ENCODE data around the gene NELFE.

Gene NELFE

DNA sequence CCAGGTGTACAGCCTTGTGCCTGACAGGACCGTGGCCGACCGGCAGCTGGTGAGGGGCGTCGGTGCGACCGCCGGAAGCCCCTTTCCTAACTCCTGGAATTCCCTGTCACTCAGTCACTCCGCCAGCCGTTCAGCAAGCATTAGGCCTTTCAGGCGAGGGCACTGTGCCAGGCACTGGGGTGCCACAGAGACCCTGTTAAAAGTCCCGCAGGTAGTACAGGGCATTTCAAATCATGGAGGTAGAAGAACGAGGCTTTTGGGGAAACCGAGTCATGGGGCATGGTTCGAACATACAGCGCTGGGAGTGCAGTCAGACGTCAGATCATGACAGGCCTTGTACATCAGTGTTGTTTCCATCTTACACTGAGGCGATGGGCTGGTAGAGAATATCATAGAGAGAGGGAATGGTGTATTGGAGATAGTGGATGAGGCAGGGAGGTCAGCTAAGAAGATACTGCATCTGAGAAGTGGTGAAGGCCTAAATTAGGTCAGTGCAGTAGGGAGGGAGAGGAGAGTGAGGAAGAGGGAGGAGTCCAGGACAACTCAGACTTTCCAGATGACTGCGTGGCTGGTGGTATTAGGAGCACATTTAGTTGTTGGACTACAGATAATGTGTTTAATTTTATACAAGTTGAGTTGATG lies 14.1 kb upstream of the NELFE start:
- DNase-seq (ENCODE audit: low spot score), result peak; percentile 20

DNA sequence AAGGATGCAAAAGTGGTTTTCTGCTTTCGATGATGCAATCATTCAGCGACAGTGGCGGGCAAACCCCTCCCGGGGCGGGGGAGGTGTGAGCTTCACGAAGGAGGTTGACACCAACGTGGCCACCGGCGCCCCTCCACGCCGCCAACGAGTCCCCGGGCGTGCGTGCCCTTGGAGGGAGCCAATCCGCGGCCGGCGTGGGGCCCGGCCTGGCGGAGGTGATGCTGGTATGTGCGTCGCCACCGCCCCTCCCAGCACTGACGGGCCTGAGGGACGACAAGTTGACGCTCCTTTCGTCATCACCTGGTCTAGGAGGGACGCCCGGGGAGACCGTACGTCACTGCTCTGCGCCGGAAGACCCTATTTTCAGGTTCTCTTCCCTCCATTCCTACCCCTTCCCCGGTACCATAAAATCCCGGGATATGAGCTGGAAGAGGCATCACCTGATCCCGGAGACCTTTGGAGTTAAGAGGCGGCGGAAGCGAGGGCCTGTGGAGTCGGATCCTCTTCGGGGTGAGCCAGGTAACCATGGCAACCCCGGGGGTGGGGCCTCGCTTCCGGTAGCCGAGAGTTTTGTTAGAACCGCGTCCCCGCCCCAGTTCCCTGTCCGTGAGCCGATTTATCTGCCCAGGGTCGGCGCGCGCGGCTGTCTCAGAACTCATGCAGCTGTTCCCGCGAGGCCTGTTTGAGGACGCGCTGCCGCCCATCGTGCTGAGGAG lies 13.4 kb upstream of the NELFE start, which contains the start of gene DXO:
Gene DXO (minus strand): TSS at position 146 of the 716 bp plus-strand sequence. CDS start 463 bp downstream, outside the sequence.
- DNase-seq (ENCODE audit: low spot score), result peak; percentile 98

DNA sequence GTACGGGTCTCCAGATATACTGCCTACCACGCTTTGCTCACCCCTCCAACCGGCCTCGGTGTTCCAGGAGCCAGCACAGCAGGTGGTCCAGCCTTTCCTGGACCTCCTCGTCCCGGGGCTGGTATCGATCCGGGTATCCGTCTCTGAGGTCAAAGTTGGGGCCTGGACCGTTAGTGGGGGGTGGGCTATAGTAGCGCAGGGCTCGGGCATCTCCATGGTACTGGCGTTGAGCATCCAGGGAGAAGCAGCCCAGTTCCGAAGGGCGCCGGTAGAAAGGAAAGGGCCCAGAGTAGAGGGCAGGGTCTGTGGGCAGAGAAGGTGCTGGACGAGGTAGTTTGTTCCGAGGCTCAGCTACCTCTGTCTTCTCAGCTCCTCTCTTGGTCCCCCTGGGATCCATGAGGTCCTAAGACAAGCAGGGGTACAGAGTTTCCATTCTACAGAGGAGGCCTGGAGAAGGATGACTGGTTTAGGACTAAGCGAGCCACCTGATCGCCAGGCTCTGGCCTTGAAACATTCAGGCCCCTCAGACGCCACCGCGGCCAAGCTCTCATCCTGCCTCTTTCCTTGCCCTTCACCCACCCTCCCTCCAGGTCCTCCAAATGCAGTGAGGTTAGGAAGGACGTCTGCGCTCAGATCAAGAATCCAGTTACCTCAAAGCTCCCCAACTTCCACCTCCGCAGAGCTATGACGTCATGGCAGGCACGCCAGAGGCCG lies 12.7 kb upstream of the NELFE start:
- DNase-seq (ENCODE audit: low spot score), result no peak

DNA sequence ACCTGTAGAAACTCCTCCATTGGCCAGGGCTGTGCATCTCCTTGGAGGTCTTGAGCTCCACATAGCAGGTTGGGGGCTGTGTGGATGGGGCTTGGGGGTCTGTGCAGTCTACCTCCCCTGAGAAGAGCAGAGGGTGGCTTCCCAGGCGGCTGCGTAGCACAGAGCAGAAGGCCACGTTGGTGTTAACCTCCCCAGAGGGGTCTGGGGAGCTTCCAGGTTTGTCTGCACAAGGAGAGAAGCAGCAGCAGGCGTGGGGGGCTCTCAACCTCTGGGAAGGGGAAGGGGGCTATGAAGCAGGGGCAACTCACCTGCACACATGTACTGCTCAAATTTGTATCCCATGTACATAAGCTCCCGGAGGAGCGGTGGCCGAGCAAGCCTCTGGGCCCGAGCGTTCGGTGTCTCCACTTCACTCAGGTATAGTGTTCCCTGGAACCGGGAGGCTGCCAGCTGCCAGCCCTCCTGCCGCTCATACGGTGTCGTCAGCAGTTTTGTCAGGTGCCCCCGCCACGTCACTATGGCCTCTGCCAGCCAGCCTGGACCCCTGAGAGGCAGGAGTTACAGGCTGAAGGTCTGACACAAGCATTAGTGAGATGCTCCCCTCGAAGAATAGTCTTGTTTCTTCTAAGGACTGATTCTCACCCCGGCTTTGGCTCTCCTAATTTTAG lies 12.0 kb upstream of the NELFE start:
- no peak for DNase-seq (ENCODE audit: low spot score)

DNA sequence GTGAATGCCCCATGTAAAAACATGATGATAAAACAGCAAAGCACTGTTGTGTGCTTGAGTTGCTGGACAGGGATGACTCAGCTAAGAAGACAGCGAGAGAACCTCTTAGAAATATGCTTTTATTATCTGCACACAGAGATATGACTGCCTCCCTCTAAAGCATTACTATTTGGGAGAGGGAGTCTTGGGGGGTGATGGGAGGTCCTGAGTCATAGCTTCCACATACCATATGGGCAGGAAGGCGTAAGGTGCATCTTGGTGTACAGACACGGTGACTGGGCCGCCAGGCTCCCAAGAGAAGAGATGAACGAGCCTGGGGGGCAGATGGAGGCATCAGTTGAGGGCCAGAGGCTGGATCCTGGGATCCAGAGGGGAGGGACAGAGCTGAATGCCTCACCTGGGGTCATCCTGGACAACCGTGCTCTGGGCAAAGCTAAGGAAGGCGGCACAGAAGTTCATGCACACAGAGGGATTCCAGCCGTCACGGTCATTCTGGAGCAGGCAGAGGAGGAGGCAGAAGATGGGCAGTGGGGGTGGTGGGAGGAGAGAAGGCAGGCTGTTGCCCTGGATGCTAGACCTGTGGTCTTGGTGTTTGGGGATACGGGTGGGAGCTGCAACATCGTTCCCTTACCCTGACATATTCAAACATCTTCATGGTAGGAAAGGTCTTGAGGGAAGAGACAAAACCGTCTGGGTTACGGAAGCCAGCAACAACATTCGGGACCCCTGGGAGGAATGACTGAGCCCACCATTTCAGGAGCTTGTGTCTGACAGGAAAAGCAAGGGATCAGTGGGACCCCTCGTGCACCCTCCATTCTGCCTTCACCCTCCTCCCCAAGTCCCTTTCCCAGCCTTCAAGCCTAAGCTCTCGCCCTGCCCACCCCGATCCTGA lies 11.2 kb upstream of the NELFE start:
- no peak for DNase-seq (ENCODE audit: low spot score)

DNA sequence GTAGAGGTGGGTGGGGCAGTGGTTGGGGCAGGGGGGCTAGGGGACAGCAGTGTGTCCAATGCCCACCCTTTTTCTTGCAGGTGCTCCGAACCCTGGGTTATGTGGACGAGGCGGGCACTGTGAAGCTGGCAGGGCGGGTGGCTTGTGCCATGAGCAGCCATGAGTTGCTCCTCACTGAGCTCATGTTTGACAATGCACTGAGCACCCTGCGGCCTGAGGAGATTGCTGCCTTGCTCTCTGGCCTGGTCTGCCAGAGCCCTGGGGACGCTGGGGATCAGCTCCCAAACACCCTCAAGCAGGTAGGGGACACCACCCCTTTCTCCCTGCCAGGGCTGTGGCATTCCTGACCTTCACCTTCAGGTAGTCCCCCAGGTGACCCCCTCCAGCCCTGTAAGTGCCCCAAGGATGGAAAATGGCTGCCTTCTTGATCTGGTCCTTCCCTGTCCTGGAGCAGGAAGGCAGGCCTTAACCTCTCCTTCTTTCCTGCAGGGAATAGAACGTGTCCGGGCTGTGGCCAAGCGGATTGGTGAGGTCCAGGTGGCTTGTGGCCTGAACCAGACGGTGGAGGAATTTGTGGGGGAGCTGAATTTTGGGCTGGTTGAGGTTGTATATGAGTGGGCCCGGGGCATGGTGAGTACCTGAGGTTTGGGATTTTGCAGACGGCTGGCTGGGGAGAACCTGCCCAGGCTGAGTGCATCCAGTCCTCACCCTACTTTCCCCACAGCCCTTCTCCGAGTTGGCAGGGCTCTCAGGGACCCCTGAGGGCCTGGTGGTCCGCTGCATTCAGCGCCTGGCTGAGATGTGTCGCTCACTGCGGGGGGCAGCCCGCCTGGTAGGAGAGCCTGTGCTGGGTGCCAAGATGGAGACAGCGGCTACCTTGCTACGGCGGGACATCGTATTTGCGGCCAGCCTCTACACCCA lies 10.3 kb upstream of the NELFE start:
- DNase-seq (ENCODE audit: low spot score), result no peak

DNA sequence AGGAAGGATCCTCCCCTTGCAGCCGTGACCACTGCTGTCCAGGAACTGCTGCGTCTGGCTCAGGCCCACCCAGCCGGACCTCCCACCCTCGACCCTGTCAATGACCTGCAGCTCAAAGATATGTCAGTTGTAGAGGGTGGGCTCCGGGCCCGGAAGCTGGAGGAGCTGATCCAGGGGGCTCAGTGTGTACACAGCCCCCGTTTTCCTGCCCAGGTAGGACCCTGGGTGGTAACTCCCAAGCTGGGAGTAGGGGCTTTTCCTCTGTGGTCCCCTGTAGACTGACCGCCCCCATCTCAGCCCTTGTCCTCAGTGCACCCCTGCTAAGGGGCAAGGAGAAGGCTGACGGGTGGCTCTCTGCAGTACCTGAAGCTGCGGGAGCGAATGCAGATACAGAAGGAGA lies 9.6 kb upstream of the NELFE start:
- DNase-seq (ENCODE audit: low spot score), result no peak

DNA sequence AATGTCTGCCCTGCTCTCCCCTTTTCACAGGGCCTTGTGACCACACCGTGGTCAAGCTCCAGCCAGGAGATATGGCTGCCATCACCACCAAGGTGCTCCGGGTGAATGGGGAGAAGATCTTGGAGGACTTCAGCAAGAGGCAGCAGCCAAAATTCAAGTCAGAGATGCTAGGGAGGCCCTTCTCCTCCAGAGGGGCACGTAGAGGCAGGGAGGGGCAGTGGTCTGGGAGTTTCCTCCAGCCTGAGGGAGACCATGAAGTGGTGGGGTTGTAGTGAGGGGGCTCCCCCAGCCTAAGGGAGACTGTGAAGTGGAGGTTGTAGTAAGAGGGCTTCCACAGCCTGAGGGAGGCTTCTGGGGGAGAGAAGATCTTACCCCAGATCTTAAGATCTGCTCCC lies 9.2 kb upstream of the NELFE start:
- DNase-seq (ENCODE audit: low spot score), result no peak

DNA sequence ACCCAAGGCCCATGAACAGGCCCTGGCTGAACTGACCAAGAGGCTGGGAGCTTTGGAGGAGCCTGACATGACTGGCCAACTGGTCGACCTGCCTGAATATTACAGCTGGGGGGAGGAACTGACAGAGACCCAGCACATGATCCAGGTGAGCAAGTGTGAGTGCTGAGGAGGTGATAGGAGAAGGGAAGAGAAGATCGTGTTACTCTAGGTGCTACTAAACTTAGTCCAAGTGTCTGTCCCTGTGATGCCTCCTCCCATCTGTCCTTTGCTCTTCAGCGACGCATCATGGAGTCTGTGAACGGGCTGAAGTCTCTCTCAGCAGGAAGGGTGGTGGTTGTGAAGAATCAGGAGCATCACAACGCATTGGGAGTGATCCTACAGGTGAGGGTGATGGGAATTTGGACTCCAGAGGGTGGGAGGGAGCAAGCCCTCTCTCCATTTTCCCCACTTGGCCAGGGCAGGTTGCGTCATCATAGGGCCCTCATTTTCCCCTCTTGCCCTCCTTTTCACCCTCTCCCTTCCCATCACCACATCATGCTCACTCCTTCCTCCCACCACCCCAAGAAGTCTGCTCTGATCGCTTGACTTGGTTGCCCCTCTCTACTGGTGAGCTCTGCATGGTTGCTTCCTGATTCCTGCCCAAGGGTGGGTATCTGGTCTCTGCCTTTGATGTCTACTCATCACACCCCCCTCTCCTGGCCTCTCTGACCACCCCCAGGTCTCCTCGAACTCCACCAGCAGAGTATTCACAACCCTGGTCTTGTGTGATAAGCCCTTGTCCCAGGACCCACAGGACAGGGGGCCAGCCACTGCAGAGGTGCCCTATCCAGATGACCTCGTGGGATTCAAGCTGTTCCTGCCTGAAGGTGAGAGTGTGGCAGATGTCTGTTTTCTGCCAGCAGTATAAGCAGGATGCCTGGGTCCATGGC lies 8.5 kb upstream of the NELFE start:
- no peak for DNase-seq (ENCODE audit: low spot score)

DNA sequence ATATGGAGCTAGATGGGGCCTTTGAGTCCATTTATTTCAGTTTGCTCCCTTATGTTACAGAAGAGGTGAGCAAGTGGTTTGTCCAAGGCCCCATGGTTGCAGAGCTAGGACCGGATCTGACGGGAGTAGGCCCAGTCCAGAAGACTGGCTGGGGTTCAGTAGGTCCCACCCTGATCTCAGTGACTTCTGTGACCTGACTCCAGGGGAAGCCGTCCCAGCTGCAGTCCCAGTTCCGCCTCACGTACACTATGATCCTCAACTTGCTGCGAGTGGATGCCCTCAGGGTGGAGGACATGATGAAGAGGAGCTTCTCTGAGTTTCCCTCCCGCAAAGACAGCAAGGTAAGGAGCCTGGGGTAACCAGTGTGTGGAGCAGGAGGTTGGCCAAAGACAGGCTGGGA lies 7.7 kb upstream of the NELFE start:
- DNase-seq (ENCODE audit: low spot score), result no peak

DNA sequence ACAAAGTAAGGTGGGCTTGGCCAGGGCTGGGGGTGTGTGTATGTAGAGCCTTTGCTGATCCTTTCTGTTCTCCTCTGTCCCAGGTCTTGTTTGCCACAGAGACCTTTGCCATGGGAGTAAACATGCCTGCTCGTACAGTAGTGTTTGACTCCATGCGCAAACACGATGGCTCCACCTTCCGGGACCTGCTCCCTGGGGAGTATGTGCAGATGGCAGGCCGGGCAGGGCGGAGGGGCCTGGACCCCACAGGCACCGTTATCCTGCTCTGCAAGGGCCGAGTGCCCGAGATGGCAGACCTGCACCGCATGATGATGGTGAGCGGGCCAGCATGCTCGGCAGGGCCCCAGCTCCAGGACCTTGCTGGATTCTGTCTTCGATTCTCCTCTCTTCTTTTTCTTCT lies 6.9 kb upstream of the NELFE start:
- DNase-seq (ENCODE audit: low spot score), result no peak

DNA sequence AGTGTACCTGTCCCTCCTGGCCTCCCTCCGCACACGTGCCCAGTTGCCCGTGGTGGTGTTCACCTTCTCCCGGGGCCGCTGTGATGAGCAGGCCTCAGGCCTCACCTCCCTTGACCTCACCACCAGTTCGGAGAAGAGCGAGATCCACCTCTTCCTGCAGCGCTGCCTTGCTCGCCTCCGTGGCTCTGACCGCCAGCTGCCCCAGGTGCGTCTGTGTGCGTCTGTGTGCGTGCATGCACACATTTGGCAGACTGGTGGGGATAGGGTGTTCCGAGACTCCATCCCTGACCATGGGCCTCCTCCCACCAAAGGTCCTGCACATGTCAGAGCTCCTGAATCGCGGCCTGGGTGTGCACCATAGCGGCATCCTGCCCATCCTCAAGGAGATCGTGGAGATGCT lies 5.2 kb upstream of the NELFE start:
- DNase-seq (ENCODE audit: low spot score), result no peak

DNA sequence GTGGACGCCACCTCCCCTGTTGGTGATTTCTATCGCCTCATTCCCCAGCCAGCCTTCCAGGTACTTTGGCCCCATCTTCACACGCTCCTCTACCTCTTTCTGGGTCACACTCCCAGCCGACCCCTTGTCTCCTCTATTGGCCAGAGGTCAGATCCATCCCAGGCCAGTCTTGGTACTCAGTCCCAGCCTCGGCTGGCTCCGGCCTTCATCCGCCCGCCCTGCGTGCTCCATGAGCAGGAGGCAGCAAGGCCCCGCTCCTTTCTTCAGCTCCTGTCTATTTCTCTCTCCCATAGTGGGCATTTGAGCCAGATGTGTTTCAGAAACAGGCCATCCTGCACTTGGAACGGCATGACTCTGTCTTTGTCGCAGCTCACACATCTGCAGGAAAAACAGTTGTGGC lies 2.8 kb upstream of the NELFE start:
- no peak for DNase-seq (ENCODE audit: low spot score)

DNA sequence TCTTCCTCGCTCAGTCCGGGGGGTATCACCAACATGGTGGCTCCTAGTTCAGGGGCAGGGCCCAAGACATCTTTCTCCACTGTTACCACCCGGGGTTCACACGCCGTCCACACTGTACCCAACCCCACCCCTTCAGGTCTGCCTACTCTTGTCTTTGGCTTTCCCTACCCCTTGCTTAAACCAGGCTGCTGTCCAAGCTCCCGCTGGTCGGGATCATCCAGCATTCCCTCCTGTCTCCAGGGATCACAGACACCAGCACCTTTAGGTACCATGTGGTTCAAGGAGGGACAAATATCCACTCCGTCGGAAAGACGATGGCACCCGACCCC lies 395 bp downstream of the NELFE start:
- DNase-seq (ENCODE audit: low spot score), result no peak

DNA sequence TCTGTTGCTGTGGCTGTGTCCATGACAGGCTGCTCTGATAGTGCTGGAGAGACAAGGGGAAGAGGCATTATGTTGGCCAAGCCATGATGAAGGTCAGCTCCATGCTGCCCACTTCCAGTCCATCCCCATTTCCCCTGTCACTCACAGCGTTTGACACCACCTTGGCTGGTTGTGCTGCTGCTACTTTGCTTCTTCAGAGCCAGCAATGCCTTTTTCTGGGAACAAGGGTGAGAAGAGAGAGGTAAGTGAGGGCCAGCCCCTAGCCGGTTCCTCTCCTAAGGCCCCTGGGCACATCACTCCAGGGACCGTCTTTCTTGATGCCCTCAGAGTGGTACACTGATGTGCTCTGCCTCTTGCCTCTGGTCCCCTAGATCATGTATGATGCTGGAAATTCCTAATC lies 2.0 kb downstream of the NELFE start:
- no peak for DNase-seq (ENCODE audit: low spot score)

DNA sequence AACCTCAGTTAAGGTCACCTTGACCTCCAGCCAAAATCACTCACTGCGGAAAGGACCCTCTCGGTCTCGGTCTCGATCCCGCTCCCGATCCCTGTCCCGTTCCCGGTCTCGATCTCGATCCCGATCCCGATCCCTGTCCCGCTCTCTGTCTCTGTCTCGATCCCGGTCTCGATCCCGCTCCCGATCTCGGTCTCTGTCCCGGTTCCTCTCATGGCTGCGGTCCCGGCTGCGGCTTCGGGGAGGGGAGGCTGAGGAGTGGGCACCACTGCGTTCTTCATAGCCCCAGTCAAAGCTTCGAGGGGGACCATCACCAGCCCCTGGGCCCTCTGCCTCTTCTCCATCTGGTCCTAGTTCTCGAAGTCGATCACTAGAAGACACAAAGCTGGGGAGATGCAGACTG lies 4.3 kb downstream of the NELFE start:
- DNase-seq (ENCODE audit: low spot score), result no peak

DNA sequence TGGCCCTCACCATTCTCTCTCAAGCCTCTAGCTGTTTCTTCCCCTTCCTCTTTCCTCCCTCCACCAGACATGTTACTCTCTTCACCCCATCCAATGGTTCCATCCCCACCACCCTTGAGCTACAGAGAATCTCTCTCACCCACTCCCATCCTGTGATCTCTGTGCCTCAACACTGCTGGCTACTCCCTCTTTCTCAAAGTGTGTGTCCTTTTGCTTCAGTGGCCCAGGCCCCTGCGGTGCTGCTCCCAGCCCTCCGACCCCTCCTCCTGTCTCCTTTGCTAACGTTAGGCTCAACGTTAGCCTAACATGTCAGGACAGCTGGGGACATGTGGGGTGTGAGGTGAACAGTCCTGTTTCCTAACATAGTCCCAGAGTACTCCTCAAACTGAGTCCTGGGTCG lies 5.9 kb downstream of the NELFE start:
- DNase-seq (ENCODE audit: low spot score), result no peak

DNA sequence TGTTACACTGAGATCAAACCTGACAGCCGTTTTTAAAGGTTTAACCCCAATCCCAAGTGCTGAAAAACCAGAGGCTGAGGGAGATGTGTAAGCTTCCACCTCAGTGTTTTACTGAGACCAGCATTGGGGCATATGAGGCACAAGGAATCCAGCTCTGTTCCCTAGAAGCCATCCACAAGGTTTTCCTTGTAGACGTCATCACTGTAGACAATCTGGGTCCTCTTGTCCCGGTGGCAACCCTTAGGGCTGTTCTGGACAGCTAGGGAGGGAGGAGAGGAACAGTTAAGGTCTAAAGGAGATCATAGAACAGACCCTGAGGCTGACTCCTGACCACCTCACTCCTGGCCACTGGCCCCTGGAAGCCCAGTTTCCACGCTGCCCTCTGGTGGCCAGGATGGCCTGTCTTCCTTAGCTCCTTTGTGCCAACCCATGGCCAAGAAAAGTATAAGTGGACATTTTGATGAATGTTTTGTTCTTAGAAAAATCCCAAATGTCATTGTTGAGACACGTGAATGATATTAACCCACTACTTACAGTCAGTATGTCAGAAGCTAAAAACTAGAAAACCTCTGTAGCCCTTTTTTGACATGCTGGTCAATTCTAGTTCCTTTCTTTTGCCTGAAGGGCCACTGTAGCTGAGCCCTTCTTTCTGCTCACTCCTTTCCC lies 6.5 kb downstream of the NELFE start:
- peak; percentile 22 for DNase-seq (ENCODE audit: low spot score)

DNA sequence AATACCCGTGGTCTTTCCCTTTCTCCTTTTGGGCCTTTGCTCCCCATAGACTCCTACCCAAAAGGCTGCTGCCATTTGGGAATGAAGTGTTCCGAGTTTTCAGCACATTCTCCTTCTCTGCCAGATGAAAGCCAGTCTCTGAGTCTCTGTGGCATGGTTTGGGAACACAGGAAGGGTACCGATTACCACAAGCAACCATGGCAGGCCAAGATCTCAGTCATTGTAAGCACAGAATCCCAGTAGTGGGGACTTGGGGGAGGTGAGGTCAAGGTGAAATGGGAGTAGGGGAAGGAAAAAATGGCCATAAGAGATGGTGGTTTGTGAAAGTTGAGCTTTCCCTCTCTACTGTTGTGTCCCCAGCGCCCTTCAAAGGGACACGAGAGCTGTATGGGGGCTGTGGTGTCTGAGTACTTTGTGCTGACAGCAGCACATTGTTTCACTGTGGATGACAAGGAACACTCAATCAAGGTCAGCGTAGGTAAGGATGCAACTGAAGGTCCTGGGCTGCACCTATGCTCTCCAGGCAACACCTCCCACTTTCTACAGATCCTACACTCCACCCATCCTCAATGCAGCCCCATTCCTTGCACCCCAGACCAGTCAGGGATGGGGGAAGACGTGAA lies 8.7 kb downstream of the NELFE start:
- DNase-seq (ENCODE audit: low spot score), result no peak

All from activated CD4-positive, alpha-beta T cell treated with anti-CD3 and anti-CD28 coated beads, Interleukin-2, Interleukin-4, amounts not matched to agents 100 ng/mL and 50 ng/mL, durations not matched to agents 16 hours and 8 hours (primary cell).